ENCODE data around the gene ADGRB3.

- TF ChIP-seq CTCF (IDR thresholded peaks at IDR 0.05 in 2 of 3, conservative IDR thresholded peaks at IDR 0.05 in 1 of 3; ENCODE audit: control insufficient read depth in 2 of 3, extremely low read depth in 1 of 3, insufficient read depth in 1 of 3, low read depth in 3 of 3, low read length in 3 of 3) (no peak), MXI1 (IDR thresholded peaks at IDR 0.05; ENCODE audit: low read depth, low read length) (no peak), POLR2AphosphoS5 (IDR thresholded peaks at IDR 0.05; ENCODE audit: low read length) (no peak), USF1 (IDR thresholded peaks at IDR 0.05; ENCODE audit: borderline replicate concordance, extremely low read length, insufficient read depth, low read depth, low read length) (no peak), YY1 (IDR thresholded peaks at IDR 0.05; ENCODE audit: low read depth, low read length) (no peak), STAT3 (IDR thresholded peaks at IDR 0.05; ENCODE audit: low read depth, low read length) (no peak), TCF7 (IDR thresholded peaks at IDR 0.05; ENCODE audit: borderline replicate concordance) (no peak), CBFB (IDR thresholded peaks at IDR 0.05; ENCODE audit: low read depth) (no peak), RCOR1 (conservative IDR thresholded peaks at IDR 0.05; ENCODE audit: low read depth, low read length) (no peak), SUZ12 (IDR thresholded peaks at IDR 0.05; ENCODE audit: unreplicated experiment) (no peak), E4F1 (IDR thresholded peaks at IDR 0.05; ENCODE audit: borderline replicate concordance, partially characterized antibody) (no peak)
Observed at GRCh38 chr6:68911811-68912210, 276.7 kb downstream of the ADGRB3 start.
